NCI-H2227 (cell line): ENCODE results near the gene ILDR1.
"Not testable (repeated sequence)": the region's sequence is repeated elsewhere in the genome, so short reads cannot be mapped to it uniquely, and the experiment has no call there.

Source experiments
- DNase-seq: peaks from one replicate; lab custom pipeline; 2025; ENCODE audit not compliant: unreplicated experiment; lab: John Stamatoyannopoulos, UW

Gene ILDR1

DNA sequence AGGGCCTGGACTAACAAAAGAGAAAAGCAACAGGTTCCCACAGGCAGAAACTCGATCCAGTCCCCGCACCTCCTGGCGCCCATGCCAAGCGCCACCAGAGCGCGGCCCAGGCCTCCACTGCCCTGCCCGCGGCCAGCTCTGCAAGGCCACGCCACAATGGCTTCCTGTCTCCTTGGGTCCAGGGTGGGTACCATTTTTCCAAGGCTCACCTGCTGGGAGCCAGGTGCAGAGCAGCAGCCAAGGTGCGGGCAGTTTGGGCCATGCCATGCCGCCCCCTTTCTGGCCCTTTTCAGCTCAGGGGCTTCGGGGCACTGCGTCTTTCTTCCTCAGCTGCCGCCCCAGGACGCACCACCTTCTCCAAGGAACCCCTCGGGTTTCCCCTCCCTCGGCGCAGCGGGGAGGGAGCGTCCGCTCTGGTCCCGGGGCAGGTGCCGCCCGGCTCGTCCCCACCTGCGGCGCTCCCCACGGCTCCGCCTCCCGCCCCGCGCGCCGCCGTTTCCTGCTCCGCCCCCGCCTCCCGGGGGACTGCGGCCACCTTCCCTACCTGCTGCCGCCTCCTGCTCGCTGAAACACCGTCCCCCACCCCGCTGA, at the start of gene ILDR1:
TSS of gene ILDR1 (minus strand) at position 437 of the 591 bp plus-strand sequence. CDS start at position 267, 170 bp downstream.
- no peak for DNase-seq

DNA sequence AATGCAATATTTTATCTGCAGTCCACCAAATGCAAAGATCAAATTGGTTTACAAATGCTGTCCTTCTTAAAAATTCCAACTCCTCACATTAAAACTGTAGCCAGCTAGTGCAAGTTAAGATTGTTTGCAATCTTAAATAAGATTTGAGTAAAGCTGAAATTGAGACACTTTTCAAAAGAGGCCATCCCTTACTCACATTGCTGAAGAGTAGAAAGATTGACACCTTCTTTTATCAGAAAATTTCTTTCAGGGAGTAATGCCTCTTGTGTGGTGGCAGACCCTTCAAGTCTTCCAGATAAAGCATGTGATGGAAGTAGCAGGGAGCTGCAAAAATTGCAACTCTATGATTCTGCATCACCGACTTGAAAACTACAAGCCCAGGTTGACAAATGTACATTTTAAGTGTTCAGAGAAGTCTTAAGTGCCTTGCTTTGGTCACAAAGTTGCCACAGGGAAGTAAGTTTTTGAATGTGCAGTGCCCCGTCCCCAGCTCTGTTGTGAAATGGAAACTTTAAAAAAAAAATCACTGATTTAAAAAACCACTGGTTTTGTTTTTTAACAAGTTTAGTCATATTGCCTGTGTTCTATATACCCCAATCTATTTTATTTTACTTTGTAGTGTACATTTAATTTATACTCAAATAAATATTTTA, 45.7 kb upstream of the ILDR1 start:
- DNase-seq, result no peak

DNA sequence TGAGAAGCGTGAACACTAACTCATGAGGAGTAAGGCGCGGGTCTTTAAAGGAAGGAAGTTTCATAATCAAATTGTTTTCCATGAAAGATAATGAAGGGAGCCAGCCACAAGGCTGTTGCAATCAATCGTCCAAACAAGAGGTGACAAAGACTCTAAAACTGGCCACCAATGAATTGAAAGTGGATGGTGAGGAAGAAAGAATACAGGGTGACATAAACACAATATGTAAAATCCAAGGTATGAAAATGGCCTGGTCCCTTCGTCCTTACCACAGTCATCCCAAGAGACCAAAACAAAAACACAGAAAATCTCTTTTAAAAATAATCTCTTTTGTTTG, 45.1 kb upstream of the ILDR1 start:
- no peak for DNase-seq

DNA sequence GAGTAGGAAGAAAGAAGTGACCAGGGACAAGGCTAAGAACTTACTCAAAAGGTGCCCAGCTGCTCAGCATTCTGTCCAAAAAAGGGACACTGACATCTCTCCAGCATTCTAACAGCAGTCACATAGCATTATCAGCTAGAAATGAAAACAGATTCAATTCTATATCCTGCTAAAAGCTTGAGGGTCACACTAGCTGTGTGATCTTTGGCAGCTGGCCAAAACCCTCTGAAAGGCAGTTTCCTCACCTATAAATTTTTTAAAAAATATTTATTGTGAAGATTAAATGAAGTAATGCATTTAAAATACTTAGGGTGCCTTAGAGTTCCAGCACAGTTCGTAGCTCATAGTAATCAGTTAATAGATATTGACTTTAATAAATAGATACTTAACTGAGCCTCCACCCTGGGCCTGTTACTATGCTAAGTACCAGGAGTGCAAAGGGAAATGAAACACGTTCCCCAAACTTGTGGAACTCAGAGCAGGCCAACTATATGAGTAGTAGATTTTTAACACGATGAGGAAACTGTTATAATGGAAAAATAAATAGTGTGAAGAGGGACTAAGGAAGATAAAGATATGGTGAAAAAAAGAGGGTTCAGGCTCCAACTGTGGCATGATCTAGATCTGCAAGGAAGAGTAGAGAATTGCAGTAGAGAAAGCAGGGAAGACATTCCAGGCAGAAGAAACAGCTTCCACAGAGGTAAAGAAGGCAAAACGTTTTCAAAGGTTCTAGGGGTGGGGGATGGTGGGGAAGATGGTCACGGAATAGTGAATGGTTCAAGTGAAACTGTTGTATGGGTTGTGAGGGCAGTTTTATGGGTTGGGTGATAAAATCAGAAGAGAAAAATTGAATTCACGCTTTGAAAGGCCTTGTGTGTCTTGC, 44.5 kb upstream of the ILDR1 start:
- DNase-seq, result no peak

DNA sequence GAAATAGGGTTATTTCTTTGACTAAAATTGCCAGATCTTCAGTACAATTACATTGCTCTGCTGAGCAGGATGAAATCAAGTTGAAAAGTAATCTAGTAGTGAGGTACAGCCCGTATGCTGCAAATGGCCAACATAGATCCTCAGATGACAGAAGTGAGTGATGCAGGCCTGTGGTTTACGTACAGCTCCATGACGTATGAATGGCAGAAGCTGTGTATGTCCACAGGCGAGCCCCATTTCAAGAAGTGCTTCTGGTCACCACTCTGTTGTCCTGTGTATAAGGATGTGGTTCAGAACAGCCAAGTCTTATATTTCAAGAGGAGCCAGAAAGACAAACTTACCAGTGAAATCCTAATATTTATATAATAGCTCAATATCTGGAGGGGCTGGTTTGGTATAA, 42.3 kb upstream of the ILDR1 start:
- DNase-seq, result no peak

DNA sequence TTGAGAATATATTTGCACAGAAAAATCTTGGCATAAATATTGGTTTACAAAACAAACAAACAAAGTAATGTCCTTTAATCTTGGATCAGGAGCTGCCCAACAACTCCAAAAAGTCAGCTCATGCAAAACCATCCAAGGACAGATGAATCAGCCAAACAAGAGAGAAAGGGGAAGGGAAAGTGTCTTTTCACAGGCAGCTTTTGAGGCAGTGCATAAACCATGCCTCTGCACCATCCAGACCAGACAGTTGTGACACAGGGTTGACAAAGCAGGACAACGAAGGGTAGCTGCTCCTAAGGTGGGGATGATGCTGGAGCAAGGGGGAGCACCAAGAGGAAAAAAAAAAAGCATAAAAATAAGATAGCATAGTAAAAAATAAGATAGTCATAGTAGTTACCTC, 41.9 kb upstream of the ILDR1 start:
- no peak for DNase-seq

DNA sequence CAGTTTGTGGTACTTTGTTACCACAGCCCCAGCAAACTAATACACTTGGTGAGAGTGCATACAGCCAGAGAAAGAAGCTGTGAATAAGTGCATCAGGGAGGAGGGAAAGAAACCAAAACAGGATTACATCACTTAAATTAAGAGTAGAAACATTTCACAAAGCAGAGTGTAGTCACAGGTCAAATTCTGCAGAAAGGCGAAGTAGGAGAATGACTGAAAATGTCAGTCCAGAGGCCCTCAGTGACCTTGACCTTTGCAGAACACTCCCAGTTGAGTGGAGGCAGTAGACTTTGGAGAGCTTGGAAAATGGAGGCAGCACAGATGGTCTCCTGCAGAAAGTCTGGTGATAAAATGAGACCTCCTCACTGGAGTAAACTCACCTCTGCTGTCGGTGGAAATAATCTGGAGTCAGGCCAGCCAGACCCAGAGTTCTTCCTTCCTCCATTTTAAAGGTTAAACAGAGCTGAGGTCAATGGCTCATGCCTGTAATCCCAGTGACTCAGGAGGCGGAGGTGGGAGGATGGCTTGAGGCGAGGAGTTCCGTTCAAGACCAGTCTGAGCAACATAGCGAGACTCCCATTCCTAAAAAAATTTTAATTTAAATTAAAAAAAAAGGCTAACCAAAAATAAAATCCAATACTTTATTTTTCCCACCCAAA, 38.1 kb upstream of the ILDR1 start:
- no peak for DNase-seq

DNA sequence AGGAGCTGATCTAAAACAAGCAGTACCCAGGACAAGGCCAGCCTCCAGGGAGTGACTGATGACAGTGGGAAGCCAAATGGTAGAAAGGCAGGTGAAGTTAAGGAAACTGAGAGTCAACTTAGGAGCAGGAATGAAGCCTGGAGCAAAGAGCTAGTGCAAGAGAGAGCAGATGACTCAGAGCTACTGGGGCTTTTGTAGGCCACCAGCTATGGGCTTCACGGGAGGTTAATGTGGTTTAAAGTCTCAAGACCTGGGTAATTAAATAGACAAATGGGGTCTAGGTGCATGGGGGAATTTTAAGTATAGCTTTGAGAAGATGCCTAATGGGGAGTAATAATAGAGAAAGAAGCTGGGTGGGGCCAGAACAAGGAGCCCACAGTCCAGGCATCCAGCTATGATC, 36.2 kb upstream of the ILDR1 start:
- DNase-seq, result no peak

DNA sequence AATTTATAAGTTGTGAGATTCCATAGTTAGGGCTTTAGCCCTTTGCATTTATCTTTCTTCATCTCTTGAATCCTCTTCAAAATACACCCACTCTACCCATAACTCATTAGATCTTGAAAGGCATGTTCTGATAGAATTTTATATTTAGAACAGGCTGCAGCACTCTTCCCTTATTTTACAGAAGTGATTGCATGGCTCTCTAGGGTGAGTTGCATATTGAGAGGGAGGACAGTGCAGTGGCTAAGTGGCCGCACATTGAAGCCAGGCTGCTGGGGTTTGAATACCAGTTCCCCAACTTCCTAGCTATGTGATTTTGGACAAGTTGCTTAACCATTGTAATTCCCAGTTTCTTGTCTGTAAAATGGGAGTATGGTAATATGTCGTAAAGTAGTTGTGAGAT, 35.6 kb upstream of the ILDR1 start:
- no peak for DNase-seq

DNA sequence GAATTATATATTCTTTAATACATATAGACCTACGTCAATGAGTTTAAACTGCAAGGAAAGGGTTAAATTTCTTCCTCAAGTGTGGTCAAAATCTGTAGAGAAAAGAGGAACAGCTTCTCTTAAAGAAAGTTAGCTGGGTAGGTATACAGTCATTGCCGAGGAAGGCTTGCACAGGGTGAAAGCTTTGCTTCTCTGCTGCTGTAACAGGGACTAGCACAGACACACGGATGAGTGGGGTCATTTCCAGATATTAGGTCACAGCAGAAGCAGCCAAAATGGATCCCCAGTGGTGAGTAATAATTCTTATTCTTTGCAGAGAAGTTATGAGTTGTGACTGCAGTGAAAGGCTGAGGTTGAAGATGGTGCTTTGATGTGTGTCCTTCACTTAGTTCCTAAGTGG, 33.2 kb upstream of the ILDR1 start, which contains the start of gene CD86:
TSS of gene CD86 (plus strand) at position 148 of the 400 bp plus-strand sequence. CDS start at position 276, 128 bp downstream.
- DNase-seq, result no peak

DNA sequence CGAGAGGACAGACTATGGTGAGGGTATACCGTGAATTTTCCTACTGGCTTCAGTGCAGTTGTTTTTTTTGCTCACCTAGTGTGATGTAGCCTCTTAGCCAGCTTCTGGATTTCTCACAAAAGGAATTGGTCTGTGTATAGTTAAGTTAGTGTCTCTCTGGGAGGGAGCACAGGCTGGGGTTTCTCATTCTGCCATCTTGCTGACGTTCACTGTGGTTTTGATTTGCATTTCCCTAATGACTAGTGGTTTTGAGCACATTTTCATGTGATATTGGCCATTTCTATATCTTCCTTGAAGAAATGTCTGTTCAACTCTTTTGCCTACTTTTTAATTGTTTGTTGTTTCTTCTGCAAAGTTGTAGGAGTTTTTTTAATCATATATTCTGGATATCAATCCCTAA, 30.9 kb upstream of the ILDR1 start:
- DNase-seq, result no peak

DNA sequence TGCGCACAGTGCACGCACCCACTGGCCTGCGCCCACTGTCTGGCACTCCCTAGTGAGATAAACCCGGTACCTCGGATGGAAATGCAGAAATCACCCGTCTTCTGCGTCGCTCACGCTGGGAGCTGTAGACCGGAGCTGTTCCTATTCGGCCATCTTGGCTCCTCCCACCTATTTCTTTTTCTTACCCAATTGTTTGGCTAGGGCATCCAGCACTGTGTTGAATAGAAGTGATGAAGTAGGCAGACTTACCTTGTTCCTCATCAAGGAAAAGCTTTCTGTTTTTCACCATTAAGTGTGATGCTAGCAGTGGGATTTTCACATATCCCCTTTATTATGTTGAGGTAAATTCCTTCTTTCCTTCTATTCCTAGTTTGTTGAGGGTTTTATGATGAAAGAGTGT, 25.7 kb upstream of the ILDR1 start:
- DNase-seq, result peak; percentile 4

DNA sequence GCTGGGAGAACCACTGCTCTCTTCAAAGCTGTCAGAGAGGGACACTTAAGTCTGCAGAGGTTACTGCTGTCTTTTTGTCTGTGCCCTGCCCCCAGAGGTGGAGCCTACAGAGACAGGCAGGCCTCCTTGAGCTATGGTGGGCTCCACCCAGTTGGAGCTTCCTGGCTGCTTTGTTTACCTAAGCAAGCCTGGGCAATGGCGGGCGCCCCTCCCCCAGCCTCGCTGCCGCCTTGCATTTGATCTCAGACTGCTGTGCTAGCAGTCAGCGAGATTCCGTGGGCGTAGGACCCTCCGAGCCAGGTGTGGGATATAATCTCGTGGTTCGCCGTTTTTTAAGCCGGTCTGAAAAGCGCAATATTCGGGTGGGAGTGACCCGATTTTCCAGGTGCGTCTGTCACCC, 25.2 kb upstream of the ILDR1 start:
- not testable (repeated sequence) for DNase-seq

DNA sequence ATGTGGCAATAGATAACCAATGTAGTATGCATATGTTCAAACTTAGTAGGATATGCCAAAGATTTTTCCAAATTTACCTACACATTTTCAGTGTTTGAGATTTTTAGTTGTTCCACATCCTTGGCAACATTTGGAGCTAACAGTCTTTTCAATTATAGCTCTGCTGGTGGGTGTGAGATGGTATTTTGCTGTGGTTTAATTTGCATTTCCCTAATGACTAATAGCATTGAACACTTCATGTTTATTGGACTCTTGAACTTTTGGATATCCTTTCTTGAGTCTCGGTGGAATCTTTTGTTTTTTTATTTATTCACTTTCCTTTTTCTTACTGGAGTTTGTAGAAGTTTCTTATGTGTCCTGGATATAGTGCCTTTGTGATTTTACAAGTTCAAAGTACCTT, 11.0 kb upstream of the ILDR1 start:
- DNase-seq, result no peak

DNA sequence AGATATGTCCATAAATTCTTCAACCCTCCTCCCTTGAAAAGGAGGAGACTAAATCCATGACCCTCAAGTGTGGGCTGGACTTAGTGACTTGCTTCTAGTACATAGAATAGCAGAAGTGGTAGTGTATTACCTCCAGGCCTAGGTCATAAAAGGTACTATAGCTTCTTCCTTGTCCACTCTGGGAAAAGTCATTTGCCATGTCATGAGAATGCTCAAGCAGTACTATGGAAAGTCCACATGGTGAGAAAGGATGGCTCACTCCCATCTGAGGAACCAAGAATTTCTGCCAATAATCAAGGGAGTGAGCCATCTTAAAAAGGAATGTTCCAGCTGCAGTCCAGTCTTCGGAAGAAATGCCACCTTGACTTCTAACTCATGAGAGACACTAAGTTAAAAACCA, 10.5 kb upstream of the ILDR1 start:
- no peak for DNase-seq

DNA sequence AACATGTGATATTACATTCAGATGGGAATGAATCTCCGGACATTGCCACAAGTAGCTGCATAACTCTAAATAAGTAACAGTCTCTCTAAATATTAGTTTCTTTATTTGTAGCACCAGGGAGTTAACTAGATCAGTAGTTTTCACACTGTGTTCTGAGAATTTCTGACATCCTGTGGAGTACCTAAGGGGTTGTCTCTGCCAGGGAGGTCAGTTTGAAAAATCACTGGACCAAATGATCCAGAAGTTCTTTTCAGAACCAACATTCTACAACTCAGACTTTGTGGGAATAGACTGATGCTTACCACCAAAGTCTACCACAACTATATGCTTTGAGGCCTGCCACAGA, 9.0 kb upstream of the ILDR1 start:
- no peak for DNase-seq

DNA sequence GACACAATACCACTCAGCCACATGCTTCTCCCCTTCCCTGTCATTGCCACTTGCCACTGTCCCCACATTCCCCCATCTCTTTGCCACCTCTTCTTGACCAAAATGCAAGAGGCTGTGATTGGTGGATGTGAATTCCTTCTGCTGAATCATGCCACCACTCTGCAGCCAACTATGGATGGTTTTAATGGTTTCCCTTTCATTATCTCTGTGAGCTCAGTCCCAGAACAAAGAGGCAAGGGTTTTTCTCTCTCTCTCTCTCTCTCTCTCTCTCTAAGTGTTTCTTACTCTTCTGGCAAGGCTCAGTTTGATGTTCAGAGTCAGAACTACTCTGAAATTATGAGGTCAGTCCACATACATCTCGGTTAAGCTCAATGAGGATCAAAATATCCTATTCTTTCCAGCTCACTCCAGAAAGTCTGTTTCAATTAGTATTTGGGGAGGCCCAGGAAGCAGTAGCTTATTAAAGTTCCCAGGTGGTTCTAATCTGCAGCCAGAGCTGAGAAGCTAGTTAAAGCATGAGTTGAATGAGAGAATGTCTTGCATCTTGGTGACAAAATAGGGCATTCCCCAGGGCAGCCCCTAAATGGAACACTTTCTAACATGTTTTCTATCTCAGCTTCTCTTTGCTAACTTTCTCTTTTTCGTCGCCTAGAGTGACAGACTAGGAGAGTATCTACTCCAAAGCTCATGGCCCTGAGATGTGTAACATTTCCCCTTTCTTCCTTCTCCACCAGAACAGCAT, 8.5 kb upstream of the ILDR1 start:
- DNase-seq, result no peak

DNA sequence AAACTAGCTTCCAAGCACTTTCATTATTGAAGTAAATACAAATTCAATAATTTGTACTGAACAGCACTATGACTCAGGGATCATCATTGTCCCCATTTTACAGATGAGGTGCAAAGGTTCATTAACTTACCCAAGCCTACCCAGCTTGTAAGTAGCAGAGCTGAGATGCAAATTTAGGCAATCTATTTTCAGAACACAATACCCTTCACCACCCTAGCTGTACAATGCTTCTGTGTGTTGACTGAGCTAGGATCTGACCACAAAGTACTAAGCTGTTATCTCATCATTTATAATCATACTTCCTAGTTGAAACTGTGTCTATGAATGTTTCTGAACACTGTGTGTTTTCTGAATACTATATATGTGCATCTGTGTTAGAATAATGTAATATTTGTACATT, 3.2 kb upstream of the ILDR1 start:
- DNase-seq, result no peak

DNA sequence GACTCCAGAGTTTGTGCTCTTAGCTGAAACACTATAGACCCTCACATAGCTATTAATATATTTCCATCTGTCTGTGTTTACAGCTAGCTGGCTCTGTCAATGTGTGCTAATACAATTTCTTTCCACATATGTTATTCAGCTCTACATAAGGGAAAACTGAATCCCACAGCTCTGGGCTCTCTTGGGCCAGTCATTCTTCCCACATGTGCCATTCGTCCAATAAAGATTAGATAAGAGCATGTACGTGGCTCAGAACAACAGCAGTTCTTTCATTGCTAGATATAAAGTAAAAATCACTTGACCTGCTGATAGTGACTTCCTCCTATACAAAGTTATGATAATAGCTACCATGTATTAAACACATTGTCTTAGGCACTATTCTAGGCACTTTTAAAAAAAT, 2.8 kb upstream of the ILDR1 start:
- DNase-seq, result no peak

DNA sequence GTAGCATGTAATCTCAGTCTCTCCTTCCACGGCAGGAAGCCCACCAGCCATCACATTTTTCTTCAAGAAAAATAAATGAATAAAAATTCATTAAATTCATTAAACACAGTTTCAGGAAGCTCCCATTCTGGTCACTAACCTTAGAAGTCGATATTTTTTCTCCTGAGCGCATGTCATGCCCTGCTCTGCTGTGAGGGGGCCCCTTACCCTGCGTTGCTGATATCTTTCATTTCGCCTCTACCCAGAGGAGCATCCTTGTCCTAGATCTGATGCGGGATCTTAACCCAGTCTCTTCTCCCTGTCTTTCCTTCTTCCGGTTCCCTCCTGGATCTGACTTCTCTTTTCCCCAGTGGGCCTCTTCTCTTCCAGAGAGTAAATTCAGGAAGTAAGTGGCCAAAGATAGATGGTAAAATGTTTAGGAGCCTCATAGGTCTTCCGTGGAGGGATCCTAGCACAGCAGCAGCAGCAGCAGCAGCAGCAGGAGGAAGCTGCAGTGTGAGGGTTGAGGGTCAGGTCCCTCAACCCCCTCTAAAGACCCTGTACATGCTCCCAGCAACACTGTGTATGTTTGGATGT, 1.4 kb upstream of the ILDR1 start:
- no peak for DNase-seq

DNA sequence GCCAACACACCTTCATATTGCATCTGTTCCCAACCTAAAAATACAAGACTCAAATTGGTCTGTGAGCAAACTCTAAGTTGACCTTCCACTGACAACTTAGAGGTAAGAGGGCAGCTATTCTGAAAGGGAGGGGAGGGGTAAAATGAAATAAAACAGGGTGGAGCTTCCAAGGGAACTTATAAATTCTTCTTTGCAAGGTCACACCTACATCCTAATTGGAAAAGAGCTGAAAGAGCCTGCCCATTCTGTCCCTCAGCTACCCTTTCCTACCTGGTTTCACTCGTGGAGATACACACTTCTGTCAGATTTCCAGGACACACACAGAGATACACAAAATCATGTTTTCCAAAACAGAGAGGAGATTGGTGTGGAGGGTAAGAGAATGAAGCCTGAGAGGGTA, 1.0 kb downstream of the ILDR1 start:
- DNase-seq, result no peak
